Hematopoietic multipotent progenitor cell treated with erythropoietin and hydrocortisone succinate and interleukin-3 and kit ligand, for 17 days (in vitro differentiated cells): Measurements from ENCODE around the gene SAP30L.

ENCODE experiments used
- DNase-seq: peaks from one replicate; pipeline ENCODE4 v3.0.0-alpha.2; 2015; ENCODE audit warnings: low spot score

Gene SAP30L

DNA sequence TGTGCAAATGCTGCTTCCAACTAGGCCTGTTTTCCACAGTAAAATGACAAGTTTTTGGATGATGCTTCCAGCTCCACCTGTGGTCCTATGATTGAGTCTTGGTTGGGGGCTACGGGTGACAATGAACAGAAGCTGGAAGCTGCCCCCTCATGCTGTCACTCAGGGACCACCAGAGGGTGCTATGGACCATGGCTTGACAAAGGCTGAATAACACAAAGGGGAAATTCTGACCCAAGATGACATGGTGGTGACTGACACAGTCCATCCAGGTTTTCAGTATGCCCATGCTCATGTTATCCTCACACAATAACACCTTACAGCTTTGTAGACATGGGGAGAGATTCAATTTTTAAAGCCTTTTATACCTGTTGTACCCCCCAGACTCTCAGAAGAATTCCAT is 23.9 kb upstream of the SAP30L start:
- DNase-seq = no peak

DNA sequence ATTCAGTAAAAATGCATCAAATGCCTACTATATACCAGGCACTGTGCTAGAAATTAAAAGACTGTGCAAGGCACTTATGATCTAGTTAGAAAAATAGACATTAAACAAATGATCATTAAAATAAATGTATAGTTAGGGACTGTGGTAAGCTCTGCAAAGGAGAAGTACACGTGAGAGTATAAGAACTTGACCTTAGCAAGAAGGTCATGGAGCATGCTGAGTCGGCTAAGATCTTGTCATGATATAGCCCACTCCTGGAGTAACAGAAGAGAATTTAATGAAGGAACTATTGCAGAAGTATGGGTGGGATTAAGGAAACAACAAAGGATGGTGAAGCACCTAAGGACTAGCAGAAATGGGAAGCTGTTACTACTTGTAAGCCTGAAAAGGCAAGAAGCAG is 23.5 kb upstream of the SAP30L start:
- DNase-seq = no peak

DNA sequence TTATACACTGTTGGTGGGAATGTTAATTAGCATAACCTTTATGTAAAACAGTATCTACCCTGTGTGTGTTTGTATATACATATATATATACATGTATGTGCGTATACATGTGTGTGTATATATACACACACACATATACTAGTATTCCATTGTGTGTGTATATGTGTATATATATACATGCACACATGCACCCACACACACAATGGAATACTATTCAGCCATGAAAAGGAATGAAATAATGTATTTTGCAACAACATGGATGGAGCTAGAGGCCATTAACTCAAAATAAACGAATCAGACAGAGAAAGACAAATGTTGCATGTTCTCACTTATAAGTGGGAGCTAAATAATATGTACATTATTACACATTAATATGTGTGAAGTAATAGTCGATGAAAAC is 17.6 kb upstream of the SAP30L start:
- no peak for DNase-seq

DNA sequence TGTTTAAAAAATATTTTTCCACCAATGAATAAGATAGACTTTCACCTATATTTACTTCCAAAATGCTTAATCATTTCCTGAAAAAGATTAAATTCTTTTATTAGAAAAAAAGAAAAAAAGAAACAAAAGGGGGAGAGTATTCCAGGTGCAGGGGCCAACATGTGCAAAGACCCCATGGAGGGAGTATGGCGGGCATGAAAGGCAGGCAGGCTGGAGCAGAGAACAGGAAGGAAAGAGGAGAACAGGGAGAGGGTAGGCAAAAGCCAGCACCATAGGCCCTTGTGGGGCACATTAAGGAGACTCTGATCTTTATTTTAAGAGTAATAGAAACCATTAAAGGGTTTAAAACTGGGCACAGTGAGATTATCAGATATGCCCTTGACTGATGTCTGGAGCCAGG is 16.5 kb upstream of the SAP30L start:
- no peak for DNase-seq

DNA sequence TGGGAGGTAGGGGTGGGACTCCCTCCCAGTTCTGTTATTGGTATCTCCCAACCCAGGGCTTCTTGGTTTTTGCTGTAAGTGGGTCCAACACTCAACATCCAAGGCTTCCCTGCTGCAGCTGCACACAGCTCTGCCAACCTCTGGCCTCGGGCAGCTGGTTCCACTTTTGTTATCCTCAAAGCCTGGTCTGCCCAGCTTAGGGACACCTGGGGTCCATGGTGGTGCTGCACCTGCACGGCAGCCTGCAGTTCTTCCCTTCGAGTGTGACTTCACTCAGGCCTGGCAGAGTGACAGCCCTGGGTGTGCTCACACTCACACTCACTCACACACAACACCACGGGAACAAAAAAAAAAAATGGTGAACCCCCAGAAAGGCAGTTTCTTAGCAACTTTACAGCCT is 15.3 kb upstream of the SAP30L start:
- DNase-seq = no peak

DNA sequence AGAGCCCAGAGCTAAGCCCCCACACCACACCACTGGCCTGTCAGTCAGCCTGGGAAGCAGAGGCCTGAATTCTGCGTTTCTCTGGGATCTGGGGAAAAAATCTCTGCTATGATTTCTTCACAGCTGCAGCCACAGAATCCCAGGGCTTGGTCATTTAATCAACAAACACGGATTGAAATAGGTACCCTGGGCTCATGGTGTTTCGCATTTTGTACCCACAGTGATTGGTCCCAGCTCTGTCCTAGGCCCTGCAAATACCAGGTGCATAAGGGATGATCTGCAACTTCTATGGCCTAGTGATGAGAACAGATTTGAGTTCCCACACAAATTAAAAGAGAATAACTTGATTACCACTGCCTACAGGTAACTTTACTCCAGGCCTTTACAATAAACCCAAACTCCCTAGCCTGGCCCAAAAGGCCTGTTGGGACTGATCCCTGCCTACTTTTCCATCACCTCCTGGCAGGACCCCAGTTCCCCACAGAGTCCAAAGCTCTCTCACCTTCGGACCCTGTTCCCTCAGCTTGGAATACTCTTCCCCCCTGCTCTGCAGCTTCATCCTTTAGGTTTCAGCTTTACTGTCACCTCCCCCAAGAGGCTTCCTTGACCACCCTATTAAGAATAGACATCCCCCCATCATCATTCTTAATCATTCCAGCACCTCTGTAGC is 14.7 kb upstream of the SAP30L start:
- no peak for DNase-seq

DNA sequence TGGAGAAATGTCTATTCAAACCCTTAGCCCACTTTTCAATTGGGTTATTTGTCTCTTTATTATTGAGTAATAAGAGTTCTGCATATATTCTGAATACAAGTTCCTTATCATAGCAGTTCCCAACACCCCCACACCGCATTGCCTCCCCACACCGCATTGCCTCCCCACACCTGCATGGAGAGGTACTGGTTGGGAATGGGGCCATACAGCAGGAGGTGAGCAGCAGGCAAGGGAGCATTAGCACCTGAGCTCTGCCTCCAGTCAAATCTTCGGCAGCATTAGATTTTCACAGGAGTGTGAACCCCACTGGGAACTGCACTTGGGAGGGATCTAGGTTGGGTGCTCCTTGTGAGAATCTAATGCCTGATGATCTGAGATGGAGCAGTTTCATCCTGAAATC is 10.6 kb upstream of the SAP30L start:
- DNase-seq = no peak

DNA sequence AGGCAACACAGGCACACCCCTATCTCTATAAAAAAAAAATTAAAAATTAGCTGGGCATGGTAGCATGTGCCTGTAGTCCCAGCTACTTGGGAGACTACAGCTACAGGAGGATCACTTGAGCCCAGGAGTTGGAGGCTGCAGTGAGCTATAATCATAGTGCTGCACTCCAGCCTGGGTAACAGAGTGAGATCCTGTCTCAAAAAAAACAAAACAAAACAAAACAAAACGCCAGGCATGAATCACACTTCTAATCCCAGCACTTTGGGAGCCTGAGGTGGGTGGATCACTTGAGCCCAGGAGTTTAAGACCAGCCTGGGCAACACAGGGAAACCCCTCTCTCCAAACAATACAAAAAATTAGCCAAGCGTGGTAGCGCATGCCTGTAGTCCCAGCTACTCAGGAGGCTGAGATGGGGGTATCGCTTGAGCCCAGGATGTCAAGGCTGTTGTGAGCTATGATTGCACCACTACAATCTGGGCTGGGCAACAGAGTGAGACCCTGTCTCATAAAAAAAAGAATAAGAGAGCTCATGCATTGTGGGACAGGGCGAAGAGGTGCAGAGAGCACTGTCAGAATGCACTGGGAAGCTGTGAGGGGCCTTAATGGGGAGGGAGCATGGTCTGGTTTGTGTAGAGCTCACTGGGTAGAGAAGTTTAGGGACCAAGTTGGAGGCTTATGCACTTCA is 8.4 kb upstream of the SAP30L start:
- no peak for DNase-seq

DNA sequence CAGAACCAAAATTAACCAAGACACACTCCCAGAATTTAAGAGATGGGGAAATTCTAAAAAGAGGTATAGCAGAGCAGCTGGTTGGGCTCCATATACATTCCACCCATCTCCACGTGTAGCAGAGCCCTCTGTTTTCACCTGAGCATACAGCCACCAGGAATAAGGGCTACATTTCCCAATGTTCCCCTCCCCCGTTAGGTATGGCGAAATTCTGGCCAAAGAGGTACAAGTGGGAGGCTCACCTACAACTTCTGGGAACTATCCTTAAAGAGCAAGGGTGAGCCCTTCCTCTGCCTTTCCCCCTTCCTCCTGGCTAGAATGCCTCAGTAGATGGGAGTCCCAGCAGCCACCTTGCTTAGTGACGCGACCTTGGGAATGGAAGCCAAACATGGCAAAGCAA is 5.3 kb upstream of the SAP30L start:
- DNase-seq = no peak

DNA sequence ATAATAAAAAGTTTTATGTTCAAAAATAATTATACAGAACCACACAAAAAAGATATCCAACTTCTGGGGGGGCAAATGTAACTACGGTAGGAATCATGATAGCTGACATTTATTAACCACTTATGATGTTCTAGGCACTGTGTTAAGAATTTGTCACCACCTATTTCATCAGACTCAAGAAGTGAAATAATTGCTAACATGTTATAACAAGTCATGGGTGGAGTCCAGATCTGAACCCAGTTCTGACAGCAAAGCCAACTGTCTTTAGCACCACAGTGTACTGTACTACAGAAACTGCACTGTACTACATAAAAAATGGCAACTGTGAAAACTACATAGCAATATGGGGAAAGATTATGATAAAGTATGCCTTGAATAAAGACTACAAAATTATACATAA is 3.0 kb upstream of the SAP30L start:
- DNase-seq = no peak

DNA sequence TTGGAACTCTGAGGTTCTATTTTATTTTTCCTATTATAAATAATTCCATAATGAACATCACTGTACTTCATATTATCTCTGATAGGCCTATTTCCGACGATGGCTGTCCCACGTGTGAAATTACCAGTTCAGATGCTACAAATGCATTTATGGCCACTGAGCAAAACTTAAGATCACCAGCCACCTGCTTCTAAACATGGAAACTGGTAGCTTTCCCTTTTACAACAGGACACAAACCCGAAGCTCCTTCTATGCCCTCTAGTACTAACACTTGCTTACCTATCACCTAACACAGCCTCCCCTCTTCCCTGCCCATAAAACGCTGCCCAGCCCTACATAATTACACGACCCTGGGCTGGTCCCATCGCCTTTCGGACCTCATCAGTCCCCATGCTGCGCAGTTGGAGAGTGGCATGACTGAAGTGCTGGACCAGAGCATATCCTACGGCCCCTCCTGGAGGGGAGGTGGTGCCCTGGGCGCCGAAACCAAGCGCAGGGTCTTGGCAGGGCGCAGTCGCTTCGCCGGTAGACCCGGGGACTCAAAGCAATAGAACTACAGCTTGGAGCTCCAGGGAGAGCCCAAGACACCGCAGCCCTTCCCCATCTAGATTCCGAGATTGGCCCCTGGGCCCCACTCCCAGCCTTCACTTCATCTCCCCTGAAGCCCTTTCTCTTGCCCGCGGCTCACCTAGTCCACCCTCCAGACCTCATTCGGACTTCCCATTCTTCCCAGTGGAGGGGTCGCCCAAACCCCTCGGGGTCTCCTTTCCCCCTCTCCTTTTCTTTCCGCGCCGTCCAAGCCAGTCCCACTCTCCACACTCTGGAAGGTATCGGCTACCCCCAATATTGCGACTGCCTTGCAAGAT is 1.0 kb upstream of the SAP30L start:
- DNase-seq = peak; percentile 23

DNA sequence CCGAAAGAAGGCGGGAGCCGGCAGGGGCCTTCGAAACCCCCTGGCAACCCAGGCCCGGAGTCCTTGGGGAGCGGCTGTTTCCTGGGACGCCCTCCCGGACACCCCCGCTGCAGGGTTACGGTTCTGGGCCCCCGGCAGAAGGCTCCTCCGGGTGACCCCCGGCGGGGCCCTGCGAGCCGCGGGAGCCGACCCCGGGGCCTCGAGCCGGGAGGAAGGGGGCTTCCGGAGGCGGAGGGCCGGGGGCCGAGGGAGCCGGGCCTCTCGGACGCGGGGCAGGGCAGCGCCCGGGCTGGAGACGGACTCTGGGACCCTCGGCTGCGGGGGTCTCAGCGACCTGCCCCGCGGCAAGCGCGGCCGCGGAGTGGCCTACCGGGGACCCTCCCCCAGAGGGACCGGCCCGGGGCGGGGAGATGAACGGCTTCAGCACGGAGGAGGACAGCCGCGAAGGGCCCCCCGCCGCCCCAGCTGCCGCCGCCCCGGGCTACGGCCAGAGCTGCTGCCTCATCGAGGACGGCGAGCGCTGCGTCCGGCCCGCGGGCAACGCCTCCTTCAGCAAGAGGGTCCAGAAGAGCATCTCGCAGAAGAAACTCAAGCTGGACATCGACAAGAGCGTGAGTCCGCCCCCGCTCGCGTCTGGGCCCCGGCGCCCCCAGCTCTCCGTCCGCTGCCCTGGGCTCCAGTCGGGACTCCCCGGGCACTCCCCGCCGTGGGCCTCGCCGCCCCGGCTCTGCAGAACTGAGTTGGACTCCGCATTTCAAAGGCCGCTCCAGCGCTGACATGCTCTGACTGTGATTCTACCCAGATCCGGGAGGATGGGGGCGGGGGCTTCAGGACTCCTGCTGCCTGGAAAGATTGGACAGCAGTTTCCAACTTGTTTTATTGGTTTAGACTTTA is 645 bp downstream of the SAP30L start:
- peak; percentile 28 for DNase-seq

DNA sequence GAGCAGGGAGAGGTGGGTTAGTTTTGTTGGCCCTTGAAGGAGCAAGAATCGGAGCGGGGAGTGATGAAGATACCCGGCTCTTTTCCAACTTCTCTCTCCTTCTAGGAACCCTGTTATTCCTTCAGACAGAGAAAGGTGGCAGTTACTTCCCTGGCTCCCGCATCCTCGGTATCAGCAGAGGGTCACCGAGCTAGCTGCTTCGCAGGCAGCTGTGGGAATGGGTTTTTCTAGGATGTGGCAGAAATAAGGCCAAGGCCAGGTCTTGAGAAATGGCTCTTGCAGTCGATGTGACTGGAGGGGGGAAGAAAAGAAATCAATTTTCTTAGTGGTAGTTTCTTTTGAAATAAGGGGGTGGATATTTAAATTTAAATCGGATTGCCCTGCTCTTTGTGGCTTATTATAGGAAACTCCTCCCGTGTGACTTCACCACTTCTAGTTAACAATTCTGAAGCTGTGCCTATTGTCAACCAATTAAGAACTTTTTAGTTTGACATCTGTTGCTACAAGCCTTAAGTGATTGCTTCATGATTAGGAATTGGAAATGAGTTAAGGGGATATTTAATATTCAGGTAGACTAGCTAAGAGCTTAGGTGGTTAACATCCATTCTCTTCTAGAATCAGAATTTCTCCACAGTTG is 1.4 kb downstream of the SAP30L start:
- DNase-seq = no peak

DNA sequence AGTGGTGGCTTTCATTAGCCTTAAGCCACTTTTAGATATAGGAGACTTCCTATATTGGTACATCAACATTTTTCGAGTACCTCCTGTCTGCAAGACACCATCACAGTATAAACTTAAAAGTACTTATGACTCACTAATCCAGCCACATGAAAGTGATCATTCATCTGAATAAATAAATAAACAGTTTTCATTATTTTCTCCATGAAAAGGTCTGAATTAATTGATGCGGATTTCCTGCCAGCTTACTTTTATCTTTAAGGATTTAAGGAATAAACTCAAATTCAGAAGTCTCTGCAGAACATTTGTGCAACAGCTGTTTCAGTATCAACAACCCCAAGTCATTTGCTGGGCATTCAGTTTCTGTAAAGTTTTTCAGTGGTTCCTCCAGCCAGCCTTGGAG is 4.0 kb downstream of the SAP30L start:
- DNase-seq = no peak

DNA sequence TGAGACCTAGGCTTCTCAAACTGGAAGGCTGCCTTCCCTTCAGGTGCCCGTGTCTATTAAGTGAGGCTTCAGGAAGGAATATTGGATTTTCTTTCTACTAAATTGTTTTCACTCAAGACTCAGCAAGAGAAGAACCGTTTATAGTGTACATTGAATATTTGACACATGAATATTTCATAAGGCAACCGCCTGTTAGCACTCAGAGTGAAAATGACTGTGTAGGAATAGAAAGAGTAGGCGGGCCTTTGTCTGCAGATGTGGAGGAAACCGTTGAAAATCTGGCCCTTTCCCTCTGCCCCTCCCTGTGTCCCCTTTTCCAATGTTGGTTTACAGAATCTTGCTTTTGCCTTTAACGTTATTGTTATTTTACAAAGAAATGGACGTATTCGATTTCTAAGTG is 6.2 kb downstream of the SAP30L start:
- DNase-seq = no peak

DNA sequence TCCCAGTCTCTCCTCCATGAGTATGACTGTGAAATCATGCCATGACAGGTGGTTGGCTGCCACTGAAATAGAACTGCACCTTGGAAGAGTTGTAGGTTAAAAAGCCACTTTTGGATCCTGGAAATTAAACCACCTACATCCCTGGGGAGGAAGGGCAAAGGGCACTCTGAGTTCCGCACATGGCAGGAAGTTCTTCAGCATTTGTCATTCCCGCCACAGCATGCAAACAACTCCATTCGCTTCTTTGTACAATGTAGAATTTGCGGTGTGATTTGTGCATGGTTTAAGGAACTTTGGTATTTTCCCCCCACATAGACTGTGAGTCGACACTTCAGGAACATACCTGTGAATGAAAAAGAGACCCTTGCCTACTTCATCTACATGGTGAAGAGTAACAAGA is 9.8 kb downstream of the SAP30L start:
- no peak for DNase-seq

DNA sequence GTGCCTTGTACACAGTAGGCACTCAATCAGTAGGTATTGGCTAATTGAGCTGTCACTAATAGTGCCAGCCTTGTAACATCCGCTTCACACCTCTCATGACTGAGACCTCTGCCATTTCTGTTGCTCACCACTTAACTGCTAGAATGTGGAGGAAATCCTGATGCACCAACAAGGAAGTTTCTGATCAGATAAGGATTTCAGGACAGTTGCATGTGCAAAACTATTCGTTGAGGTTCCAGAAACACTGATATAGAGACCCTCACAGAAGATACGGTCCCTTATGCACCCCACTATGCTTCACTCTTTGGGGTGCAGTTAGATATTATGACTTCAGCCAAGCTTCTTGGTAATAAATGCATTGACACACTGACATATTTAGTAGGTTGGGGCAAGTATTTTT is 10.7 kb downstream of the SAP30L start:
- DNase-seq = no peak

DNA sequence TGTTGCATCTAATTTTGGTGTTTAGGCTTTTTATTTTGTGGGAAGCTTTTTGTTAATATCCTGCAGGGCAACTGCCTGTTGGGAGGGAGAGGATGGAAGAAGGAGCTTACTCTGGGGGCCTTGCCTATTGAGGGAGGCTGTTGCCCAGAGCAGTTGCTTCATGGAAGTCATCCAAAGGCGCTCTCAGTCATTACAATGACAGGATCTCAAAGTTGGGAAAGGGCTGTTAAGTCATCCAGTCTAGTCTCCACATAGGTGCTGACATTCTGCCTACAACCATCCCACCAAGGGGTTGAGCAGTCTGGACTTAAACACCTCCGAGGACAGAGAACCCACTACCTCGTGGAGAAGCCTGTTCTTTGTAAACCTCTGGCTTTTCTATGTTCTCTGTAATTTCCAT is 13.2 kb downstream of the SAP30L start:
- DNase-seq = no peak

DNA sequence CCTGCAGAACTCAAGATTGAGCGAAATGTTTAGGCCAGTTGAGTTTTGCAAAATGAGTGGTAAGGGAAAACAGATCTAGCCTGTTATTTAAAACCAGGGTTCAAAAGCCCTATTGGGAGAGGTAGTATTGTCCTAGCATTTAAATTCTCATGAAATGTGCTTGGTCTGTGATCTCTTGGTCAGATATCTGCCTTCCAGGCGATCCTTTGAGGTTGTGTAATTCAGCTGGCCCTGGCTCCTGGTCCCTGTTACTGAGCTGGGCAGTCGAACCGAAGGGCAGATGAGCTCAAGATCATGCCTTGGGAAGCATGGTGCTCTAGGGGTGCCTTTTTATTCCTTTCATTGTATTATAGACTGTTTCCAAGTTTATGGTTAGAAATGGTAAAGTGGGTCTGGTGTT is 14.4 kb downstream of the SAP30L start:
- no peak for DNase-seq

DNA sequence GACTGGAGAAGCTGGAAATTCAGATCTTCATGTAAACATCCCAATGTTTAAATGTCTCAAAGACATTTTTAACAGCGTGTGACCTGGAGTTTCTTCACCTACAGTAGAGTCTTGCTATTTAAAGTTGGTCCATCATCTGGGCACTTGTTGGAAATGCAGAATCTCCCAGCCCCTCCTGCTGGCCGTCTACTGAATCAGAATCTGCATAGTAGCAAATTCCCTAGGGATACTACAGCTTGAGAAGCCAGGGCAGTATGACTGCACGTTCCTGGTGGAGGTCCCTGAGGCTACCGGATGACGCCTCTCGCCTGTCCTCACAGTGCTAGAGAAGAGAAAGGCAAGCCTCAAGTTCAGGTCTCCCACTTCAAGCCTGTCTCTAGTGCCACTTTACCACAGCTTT is 15.7 kb downstream of the SAP30L start:
- DNase-seq = no peak

DNA sequence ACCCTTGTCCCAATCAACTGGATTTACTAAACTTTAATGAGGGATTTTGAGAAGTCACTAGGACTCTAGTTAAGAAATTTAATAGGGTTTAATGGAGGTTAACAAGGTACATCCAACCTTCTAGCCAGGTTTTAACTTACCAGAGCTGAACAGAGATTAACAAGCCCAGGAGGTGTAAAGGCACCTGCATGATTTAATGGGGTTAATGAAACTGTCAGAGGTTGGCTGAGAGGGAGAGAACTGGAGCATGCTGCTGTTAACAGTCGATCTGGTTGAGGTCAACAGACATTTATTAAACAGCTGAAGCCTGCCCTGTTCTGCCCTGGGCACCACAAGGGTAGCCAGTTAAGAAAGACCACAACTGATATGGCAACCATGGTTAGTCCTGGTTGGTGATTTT is 18.6 kb downstream of the SAP30L start:
- no peak for DNase-seq

DNA sequence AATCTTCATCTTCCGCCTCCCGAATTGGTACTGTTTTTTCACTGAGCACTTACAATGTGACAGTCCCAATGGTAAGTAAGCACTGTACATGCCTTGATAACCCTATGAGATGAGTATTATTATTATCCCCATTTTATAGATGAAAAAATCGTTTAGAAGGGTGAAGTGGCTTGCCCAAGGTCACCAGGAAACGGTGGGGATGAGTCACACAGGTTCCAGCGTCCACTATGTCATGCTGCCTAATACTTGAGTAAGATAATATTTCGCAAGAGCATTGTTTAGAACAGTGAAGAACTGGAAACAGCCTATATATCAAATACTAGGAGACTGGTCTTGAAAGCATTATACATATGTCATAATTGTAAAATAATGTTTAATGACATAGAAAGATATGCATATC is 19.4 kb downstream of the SAP30L start:
- DNase-seq = no peak
